ENCODE measurements around the gene TBX2.

DNA sequence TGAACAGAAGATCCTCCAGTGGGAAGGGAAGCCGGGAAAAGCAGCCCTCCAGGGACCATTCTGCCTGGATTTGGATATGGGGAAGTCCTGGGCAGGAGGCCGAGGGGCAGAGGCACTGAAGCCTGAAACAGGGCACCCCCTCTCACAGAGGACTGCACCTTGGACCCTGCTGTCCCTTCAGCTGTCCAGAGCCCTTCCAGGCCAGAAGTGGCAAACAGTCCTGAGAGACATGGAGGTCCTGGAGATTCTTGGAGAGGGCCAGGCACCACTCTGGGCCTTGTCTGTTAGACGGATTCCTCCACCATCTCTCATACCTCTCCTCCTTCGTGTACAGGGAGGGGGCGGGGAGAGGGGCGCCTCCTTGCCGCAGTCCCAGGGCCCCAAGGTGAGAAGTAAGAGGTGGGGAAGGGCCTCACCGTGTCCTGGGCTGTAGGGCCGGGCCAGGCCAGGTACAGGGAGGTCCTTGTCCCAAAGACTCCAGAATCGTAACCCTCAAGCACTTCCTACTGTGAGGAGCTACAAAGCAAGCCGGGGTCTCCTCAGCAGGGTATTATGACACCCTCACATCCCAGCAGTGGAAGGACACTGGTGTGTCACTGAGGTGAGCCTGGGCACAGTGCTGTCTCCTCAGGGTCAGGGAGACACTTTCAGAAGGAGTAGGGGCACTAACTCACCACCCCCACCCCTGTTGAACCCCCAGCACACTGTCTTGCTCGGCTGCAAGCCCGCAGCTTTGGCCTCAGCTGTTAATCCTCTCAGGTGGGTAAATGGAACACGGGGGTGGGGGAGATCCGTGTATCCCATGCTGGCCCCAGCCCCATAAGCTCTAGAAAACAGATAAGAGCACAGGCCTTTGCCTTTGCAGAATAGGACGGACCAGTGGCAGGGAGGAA is 16.6 kb upstream of the TBX2 start:
- no peak for TF ChIP-seq EZH2 (IDR thresholded peaks at IDR 0.05; ENCODE audit: borderline replicate concordance)
- TF ChIP-seq CTCF (IDR thresholded peaks at IDR 0.05; ENCODE audit: poor library complexity) = no peak
- no peak for TF ChIP-seq EZH2phosphoT487 (IDR thresholded peaks at IDR 0.05; ENCODE audit: low read depth, severe bottlenecking, unreplicated experiment)
